Measurements from ENCODE around the gene URAD. TPM values are rescaled to one million over a fixed set of nuclear protein-coding genes. Genes with fewer than 3 reads are reported as not detected.

The URAD gene
- total and polyA plus RNA-seq, 7 donors: 15.4 to 30.6 (median 20.8) TPM; not detected in 4

GRCh38 chr13:28001049-28001448 lies 12.6 kb upstream of the URAD start:
- Histone ChIP-seq H3K4me1 (no peaks in the 10 kb centered on the region), H3K36me3 (no peaks in the 10 kb centered on the region), H3K27ac (no peak overlapping the region), H3K27me3 (no peaks in the 10 kb centered on the region), H3K9me3 (no peaks in the 10 kb centered on the region), H3K4me3 (no peak overlapping the region)
- TF ChIP-seq EP300 (IDR thresholded peaks at IDR 0.05) (no peak), CTCF (IDR thresholded peaks at IDR 0.05) (no peak), POLR2AphosphoS5 (IDR thresholded peaks at IDR 0.05) (no peak), POLR2A (IDR thresholded peaks at IDR 0.05) (no peak)
- intact Hi-C loops (cut with DNase I): no loop called here
- 89 to 90% methylated on average over 11 of the region's 11 CpGs for WGBS, 2 donors
- no peak for DNase-seq

GRCh38 chr13:28000567-28000966 lies 12.1 kb upstream of the URAD start:
- no peak for DNase-seq
- H3K4me3 ChIP-seq: no peak overlapping the region
- WGBS, 2 donors: 52 to 66% methylated on average over 5 of the region's 5 CpGs
- no peak overlapping the region for H3K27ac ChIP-seq
- no peaks in the 10 kb centered on the region for H3K9me3 ChIP-seq
- no peaks in the 10 kb centered on the region for H3K27me3 ChIP-seq
- no peaks in the 10 kb centered on the region for H3K4me1 ChIP-seq
- no peak for TF ChIP-seq POLR2A (IDR thresholded peaks at IDR 0.05)
- TF ChIP-seq EP300 (IDR thresholded peaks at IDR 0.05): no peak
- no peak for TF ChIP-seq CTCF (IDR thresholded peaks at IDR 0.05)
- TF ChIP-seq POLR2AphosphoS5 (IDR thresholded peaks at IDR 0.05): no peak
- no peaks in the 10 kb centered on the region for H3K36me3 ChIP-seq
- intact Hi-C loops (cut with DNase I): no loop called here

- intact Hi-C loops (cut with DNase I): no loop called here
- no peaks in the 10 kb centered on the region for H3K27me3 ChIP-seq
- WGBS, 2 donors: 33 to 59% methylated on average over 7 of the region's 7 CpGs
These were observed 9.5 kb upstream of the URAD start for GRCh38 chr13:27997904-27998522.

GRCh38 chr13:27991881-27992280 lies 3.4 kb upstream of the URAD start:
- H3K36me3 ChIP-seq: no peaks in the 10 kb centered on the region

More at GRCh38 chr13:27997904-27998522, 9.5 kb upstream of the URAD start:
- no peak overlapping the region for H3K4me3 ChIP-seq
- no peaks in the 10 kb centered on the region for H3K36me3 ChIP-seq
- no peaks in the 10 kb centered on the region for H3K4me1 ChIP-seq
- no peak for DNase-seq
- TF ChIP-seq POLR2AphosphoS5 (IDR thresholded peaks at IDR 0.05) (no peak), POLR2A (IDR thresholded peaks at IDR 0.05) (no peak), EP300 (IDR thresholded peaks at IDR 0.05) (no peak), CTCF (IDR thresholded peaks at IDR 0.05) (no peak)
- H3K9me3 ChIP-seq: no peaks in the 10 kb centered on the region
- no peak overlapping the region for H3K27ac ChIP-seq

More at GRCh38 chr13:27991881-27992280, 3.4 kb upstream of the URAD start:
- DNase-seq: no peak
- no peak overlapping the region for H3K27ac ChIP-seq
- no peaks in the 10 kb centered on the region for H3K9me3 ChIP-seq
- H3K4me1 ChIP-seq: no peaks in the 10 kb centered on the region
- intact Hi-C loops (cut with DNase I): no loop called here
- H3K4me3 ChIP-seq: no peak overlapping the region
- WGBS, 2 donors: 87 to 92% methylated on average over 6 of the region's 6 CpGs
- peaks cover 6 to 23% (median 6%) of the 10 kb centered on the region in 3 donors for H3K27me3 ChIP-seq
- TF ChIP-seq CTCF (IDR thresholded peaks at IDR 0.05) (no peak), POLR2A (IDR thresholded peaks at IDR 0.05) (no peak), EP300 (IDR thresholded peaks at IDR 0.05) (no peak), POLR2AphosphoS5 (IDR thresholded peaks at IDR 0.05) (no peak)
